Pulmonary artery endothelial cell (primary cell): ENCODE results near the gene REC8. TPM values are rescaled to one million over a fixed set of nuclear protein-coding genes. Genes with fewer than 3 reads are reported as not detected.

ENCODE experiments used
- total RNA-seq: library from RNA; depleted of rRNA; stranded (reverse); fragments of >200 nt; gene quantifications from 2 replicates; pipeline ENCODE4 v1.2.3, GENCODE V29; 2014

The REC8 gene
- total RNA-seq, 1 donor from 2014 or later = 1.6 TPM

Other genes starting within 250 kb of the REC8 start
- 58.9 and 60.4 TPM in 2 replicates for gene DHRS4, start 218.3 kb upstream of the REC8 start, total RNA-seq
- 15.8 and 18.3 TPM in 2 replicates for gene DHRS4L2, start 183.2 kb upstream of the REC8 start, total RNA-seq
- under 0.01 and 0.04 TPM in 2 replicates for gene CARMIL3, start 120.1 kb upstream of the REC8 start, total RNA-seq
- not detected in 2 replicates for gene CPNE6, start 100.5 kb upstream of the REC8 start, total RNA-seq
- gene PCK2, start 77.8 kb upstream of the REC8 start, total RNA-seq = 9.8 and 18.5 TPM in 2 replicates
- gene DCAF11, start 57.3 kb upstream of the REC8 start, total RNA-seq = 50.1 and 61.2 TPM in 2 replicates
- gene NRL, start 57.1 kb upstream of the REC8 start, total RNA-seq = 0.33 and 0.56 TPM in 2 replicates
- 0.13 TPM in 1 of 2 replicates, not detected in the other for gene FITM1, start 41.4 kb upstream of the REC8 start, total RNA-seq
- 121 and 126 TPM in 2 replicates for gene PSME1, start 35.9 kb upstream of the REC8 start, total RNA-seq
- 22.7 and 27.6 TPM in 2 replicates for gene EMC9, start 30.5 kb upstream of the REC8 start, total RNA-seq
- gene PSME2, start 25.5 kb upstream of the REC8 start, total RNA-seq = 155 and 175 TPM in 2 replicates
- 34.1 and 36.2 TPM in 2 replicates for gene RNF31, start 24.6 kb upstream of the REC8 start, total RNA-seq
- 42.1 and 48.9 TPM in 2 replicates for gene IRF9, start 10.8 kb upstream of the REC8 start, total RNA-seq
- 57.2 and 58.4 TPM in 2 replicates for gene IPO4, start 16.7 kb downstream of the REC8 start, total RNA-seq
- gene TM9SF1, start 23.4 kb downstream of the REC8 start, total RNA-seq = 48.9 and 67.2 TPM in 2 replicates
- 0.20 TPM in 1 of 2 replicates, not detected in the other for gene TSSK4, start 33.6 kb downstream of the REC8 start, total RNA-seq
- 27.7 and 36.5 TPM in 2 replicates for gene CHMP4A, start 41.4 kb downstream of the REC8 start, total RNA-seq
- 6.9 and 13.1 TPM in 2 replicates for gene MDP1, start 44.0 kb downstream of the REC8 start, total RNA-seq
- 219 and 229 TPM in 2 replicates for gene NEDD8, start 60.3 kb downstream of the REC8 start, total RNA-seq
- gene GMPR2, start 60.8 kb downstream of the REC8 start, total RNA-seq = 97.8 and 115 TPM in 2 replicates
- 49.1 and 55.5 TPM in 2 replicates for gene TINF2, start 70.5 kb downstream of the REC8 start, total RNA-seq
- 0.40 and 0.74 TPM in 2 replicates for gene TGM1, start 91.1 kb downstream of the REC8 start, total RNA-seq
- 21.0 and 21.6 TPM in 2 replicates for gene RABGGTA, start 99.5 kb downstream of the REC8 start, total RNA-seq
- 6.4 and 12.7 TPM in 2 replicates for gene DHRS1, start 127.7 kb downstream of the REC8 start, total RNA-seq
- 31.3 and 41.3 TPM in 2 replicates for gene NOP9, start 127.8 kb downstream of the REC8 start, total RNA-seq
- gene CIDEB, start 135.9 kb downstream of the REC8 start, total RNA-seq = 1.1 and 2.8 TPM in 2 replicates
- gene LTB4R2, start 138.1 kb downstream of the REC8 start, total RNA-seq = 3.6 and 4.2 TPM in 2 replicates
- 1.9 and 2.6 TPM in 2 replicates for gene LTB4R, start 139.4 kb downstream of the REC8 start, total RNA-seq
- 36.3 and 41.8 TPM in 2 replicates for gene ADCY4, start 163.0 kb downstream of the REC8 start, total RNA-seq
- 3.7 and 3.9 TPM in 2 replicates for gene RIPK3, start 167.9 kb downstream of the REC8 start, total RNA-seq
- gene NFATC4, start 196.1 kb downstream of the REC8 start, total RNA-seq = 16.1 and 19.1 TPM in 2 replicates
- gene NYNRIN, start 226.9 kb downstream of the REC8 start, total RNA-seq = 9.8 and 10.5 TPM in 2 replicates